GM12801 (cell line): ENCODE measurements around the gene SCARF1.
A peak's percentile ranks its signal among the peaks of the same experiment; 100 is the strongest.

ENCODE experiments used
- CTCF ChIP-seq: IDR thresholded peaks from one replicate; pipeline ENCODE4 v1.5.1; 2011; ENCODE audit warnings: control low read depth; ENCODE audit not compliant: insufficient read length; ENCODE audit errors: extremely low read depth

The SCARF1 gene

GRCh38 chr17:1648963-1649843, 3.7 kb upstream of the SCARF1 start:
- TF ChIP-seq CTCF = peak; percentile 86

GRCh38 chr17:1648173-1648962, 2.8 kb upstream of the SCARF1 start:
- TF ChIP-seq CTCF = no peak

DNA sequence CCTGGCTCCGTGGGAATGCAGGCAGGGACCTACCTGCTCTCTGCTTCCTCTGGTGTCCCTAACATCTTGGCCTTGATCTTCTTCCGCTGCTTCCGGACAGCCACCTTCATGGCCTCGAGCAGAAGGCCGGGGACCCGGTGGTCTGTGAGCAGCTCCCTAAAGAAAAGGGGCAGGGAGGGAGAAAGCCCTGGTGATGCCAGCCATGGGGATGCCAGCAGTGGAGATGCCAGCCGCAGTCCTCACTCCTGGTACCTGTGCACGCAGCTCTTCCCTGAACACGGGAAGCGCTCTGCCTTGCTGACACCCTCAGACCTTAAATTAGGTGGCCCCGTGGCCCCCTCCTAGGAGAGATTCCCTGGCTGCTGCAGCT, 2.3 kb upstream of the SCARF1 start:
- TF ChIP-seq CTCF = no peak

GRCh38 chr17:1646199-1646875, 805 bp upstream of the SCARF1 start:
- no peak for TF ChIP-seq CTCF

DNA sequence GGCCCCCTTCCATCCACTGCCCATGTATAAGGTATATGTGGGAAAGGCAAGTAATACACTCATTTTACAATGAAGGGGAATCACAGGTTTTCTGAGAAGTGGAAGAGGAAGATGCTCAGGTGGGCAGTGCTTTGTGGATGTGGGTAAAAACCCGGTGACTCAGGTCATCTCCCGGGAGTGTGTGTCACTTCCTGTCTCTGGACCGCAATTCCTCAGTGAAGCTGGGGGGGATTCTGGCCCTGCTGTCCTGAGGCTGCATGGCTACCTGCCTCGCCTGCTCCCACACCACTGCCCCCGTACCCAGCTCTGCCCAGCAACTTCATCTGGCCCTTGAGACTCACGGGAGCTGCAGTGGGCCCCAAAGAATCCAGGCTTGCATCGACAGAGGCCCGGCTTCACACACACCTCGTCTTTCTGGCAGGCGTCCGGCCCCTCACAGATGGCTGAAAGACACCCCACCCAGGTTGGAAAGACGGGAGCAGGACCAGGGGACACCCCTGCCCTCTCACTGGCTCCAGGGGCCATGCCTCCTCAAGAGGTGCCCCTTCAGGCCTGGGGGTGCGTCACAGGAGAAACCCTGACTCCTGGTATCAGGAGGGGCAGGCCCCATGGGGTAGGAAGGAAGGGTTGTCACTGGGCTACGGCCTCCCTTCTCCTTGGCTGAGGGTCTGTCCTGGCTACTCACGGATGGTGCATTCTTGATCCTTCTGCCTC, 882 bp downstream of the SCARF1 start:
- no peak for TF ChIP-seq CTCF

GRCh38 chr17:1643999-1644492, 1.5 kb downstream of the SCARF1 start:
- TF ChIP-seq CTCF = no peak
